Activated CD4-positive, alpha-beta T cell treated with anti-CD3 and anti-CD28 coated beads, Interleukin-2, Interleukin-6, amounts not matched to agents 100 ng/mL and 50 ng/mL, durations not matched to agents 16 hours and 8 hours (primary cell): ENCODE measurements around the gene CST5.
"Not testable (repeated sequence)": the region's sequence is repeated elsewhere in the genome, so short reads cannot be mapped to it uniquely, and the experiment has no call there.

Experiments used
- DNase-seq: peaks from one replicate; pipeline ENCODE4 v3.0.0-alpha.2; 2020

CST5 gene

DNA sequence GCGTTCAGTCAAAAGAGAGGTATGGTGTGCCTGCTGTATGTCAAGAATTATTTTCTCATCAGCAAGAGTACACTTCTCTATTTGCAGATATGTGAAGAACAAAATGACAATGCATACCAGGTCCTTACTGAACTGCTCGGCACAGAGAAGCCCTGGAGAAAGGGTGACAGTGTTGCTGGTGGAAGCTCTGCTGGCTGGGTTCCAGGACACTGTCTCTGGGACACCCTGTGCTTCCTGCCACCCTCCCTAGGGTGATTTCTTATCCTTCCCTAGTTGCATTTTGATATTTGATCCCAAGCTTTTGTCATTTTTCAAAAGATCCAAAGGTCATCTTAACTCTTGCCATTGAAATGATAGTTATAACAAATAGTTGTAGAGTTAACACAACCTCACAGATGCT, 8.3 kb upstream of the CST5 start:
- no peak for DNase-seq

DNA sequence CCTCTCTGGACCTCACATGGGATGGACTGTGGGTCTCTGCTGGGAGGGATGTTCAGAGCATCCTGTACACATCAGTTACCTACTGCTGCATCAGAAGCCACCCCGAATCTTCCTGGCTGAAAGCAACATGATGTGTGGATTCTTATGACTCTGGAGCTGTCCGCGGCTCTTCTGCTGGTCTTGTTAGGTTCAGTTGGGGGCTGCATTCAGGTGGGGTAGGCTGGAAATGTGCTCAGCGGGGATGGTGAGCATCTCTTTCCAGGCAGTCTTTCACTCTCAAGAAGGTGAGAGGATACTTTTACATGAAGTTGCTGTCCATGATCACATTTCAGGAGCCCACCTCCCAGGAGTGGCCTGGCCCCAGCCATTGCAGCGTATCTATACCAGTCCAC, 5.2 kb upstream of the CST5 start:
- DNase-seq: no peak

- no peak for DNase-seq
Observed at GRCh38 chr20:23884136-23884770, 4.7 kb upstream of the CST5 start.

- DNase-seq: no peak
Observed at GRCh38 chr20:23881371-23881770, 1.8 kb upstream of the CST5 start.

DNA sequence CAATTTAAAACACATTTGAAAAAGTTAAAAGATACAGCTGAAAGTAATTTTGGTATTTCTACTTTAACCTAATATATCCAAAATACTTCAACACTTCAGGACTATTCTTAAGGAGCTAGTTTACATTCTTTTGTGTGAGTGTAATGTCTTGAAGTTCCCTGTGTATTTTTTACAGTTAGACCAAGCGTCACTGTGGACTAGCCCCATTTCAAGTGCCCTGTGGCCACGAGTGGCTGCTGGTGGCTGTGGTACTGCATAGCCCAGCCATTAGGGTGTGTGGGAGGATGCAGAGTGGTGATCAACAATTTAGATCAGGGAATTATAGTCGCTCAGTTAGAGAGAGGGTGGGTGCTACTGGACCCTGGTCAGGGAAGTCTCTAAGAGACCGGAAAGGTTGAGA, 869 bp upstream of the CST5 start:
- DNase-seq: no peak

- DNase-seq: no peak
Observed at GRCh38 chr20:23879811-23880374, 345 bp upstream of the CST5 start.

DNA sequence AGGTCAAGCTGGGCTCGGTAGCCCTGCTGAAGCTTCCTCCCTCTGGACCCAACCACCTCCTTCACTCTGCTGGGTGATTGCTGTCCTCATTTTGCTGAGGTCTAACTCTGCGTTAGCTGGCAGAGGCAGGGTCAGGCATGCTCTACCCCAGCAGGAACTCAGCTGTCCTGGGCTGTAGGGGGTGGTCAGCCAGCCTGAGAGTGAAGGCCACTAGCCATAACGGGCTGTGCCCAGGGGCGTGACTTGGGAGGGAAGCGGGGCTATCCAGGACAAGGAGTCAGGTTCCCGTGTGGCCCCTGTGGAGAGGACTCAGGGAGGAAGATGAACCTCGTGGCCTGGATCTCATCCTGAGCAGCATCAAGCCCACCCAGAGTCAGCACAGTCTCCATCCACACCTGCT, 761 bp downstream of the CST5 start:
- DNase-seq: no peak

GRCh38 chr20:23878016-23878542, 1.5 kb downstream of the CST5 start:
- DNase-seq: not testable (repeated sequence)

DNA sequence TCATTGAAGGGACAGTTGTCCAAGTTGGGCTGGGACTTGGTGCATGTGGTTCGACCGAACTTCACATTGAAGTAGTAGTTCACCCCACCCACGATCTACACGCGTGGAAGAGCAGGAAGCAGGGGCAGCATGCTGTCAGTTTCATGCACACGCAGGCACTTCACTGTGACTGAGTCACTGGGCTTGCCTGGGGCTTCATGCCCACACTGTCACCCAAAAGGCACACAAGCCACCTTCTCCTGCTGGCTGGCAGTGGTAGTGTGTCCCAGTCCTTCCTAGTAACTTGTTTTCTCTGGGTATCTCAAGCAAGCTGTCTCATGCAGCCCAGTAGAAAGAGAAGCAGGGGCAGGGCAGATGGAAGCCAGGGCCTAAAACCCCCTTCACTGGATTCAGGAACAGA, 2.0 kb downstream of the CST5 start:
- no peak for DNase-seq

- DNase-seq: no peak
Observed at GRCh38 chr20:23875606-23876237, 3.8 kb downstream of the CST5 start.

DNA sequence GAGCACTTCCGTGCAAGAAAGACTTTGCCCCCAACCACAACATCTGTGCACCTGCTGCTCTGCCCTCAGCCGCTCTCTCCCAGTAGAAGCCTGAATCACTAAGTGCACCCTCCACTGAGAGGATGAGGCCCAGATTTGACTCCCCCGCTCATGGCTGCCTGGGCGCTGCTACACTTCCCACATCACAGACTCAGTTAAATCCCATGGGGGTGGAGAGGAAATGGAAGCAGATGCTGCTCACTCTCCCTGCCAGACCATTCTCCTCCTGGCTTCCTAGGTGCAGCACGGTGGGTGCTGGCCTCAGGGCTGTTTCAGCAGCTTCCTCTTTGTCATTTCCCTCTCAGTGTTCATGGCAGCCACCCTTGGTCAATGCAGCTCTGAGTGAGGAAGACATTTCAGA, 4.8 kb downstream of the CST5 start:
- no peak for DNase-seq

DNA sequence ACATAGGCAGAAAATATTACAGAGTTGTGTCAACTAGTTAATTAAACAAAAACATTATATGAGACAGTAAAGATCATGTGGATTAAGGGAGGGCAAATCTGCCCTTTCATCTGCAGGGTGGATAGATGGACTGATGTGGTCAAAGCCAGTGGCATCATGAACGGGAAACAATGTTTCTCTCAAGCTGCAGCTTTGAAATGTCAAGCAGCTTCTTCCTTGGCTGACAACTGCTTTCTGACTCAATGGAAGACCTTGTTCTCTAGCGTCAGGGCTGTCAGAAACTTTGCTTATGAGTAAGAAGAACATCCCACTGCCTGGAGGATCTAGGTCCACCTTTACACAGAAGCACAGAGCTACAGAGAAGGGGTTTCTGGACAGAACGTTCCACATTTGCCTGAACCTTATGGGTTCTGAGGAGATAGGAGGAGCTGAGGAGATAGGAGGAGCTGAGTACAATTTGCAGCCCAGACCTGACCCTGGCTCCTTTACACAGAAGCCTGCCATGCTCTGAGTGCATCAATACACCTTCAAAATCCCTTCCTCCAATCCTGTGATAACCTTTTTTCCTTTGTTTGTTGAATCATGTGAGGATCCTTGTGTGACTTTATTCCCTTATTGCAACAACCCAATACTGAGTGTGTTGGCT, 6.1 kb downstream of the CST5 start:
- no peak for DNase-seq

- no peak for DNase-seq
Observed at GRCh38 chr20:23872065-23872464, 7.5 kb downstream of the CST5 start.

DNA sequence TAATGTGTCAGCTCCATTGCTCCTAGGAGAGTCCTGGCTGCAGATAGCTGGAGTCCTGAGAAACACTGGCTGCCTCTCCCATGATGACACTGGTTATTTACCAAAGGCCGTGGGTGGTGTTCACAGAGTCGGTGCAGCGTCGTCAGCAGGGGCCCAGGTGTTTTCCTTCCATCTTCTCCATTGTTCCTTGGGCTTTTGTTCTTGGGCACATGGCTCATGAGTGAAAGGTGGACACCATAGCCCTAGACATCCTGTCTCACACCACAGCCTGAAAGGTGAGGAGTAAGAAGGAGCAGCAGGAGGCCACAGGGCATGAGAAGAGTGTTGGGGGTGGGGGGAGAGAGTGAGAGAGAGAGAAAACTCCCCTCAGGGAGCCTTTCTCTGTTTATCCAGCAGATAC, 9.1 kb downstream of the CST5 start:
- DNase-seq: no peak

- DNase-seq: no peak
Observed at GRCh38 chr20:23869520-23869919, 10.0 kb downstream of the CST5 start.

GRCh38 chr20:23868321-23868720, 11.2 kb downstream of the CST5 start:
- no peak for DNase-seq

GRCh38 chr20:23867152-23867776, 12.3 kb downstream of the CST5 start:
- DNase-seq: no peak

GRCh38 chr20:23860771-23861170, 18.8 kb downstream of the CST5 start:
- not testable (repeated sequence) for DNase-seq

DNA sequence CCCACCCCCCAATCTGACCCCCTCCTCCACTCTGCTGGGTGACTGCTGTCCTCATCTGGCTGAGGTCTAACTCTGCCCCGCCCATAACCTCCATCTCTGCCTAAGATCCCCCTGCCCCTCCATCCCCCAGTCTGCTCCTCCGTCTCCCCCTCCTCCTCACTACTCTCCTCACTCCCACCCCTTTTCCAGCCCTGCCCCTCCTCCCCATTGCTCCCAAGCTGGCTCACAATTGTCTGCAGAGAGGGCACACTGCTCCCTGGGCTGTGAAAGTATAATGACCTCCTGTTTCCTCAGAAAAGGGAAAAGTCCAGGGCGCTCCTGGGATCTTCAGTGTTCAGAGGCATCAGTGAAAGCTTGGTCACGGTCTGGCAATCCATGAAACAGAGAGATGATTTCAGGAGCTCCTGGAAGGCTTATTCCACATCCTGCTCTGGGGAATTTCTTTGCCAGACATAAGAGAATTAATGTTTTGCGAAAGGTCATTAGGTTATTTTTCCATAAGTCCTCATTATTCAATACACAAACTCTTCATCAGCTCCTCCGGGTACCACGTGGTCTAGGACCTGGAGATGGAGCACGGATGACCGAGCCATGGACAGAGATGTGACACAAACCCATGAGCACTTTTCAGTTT, 21.5 kb downstream of the CST5 start:
- DNase-seq: no peak

GRCh38 chr20:23856736-23857135, 22.8 kb downstream of the CST5 start:
- DNase-seq: no peak

GRCh38 chr20:23856226-23856625, 23.3 kb downstream of the CST5 start:
- DNase-seq: no peak

- no peak for DNase-seq
Observed at GRCh38 chr20:23841693-23842092, 37.9 kb downstream of the CST5 start.

GRCh38 chr20:23835716-23836115, 43.8 kb downstream of the CST5 start:
- DNase-seq: no peak
